Choroid plexus epithelial cell (primary cell): Measurements from ENCODE around the gene CCT3.

Source experiments
- DNase-seq: peaks from one replicate; pipeline ENCODE4 v3.0.0-alpha.2; 2010; ENCODE audit warnings: low read depth
- H3K4me3 ChIP-seq: 2 replicates; pipeline ENCODE4 v1.5.1; 2011; ENCODE audit warnings: low read depth, mild to moderate bottlenecking, control low read depth, low read length, moderate library complexity
- CTCF ChIP-seq: conservative IDR thresholded peaks from 2 replicates; pipeline ENCODE4 v1.5.1; 2011; ENCODE audit warnings: low read depth, mild to moderate bottlenecking, control low read depth, inconsistent platforms, low read length, moderate library complexity

Gene CCT3

GRCh38 chr1:156286061-156286460 lies 52.0 kb downstream of the CCT3 start:
- no peak overlapping the region for H3K4me3 ChIP-seq
- TF ChIP-seq CTCF = no peak

GRCh38 chr1:156285437-156285836 lies 52.7 kb downstream of the CCT3 start:
- no peak for DNase-seq
- H3K4me3 ChIP-seq = no peak overlapping the region
- no peak for TF ChIP-seq CTCF

More at GRCh38 chr1:156286061-156286460, 52.0 kb downstream of the CCT3 start:
- DNase-seq = no peak

GRCh38 chr1:156284757-156285156 lies 53.3 kb downstream of the CCT3 start:
- DNase-seq = no peak
- H3K4me3 ChIP-seq = no peak overlapping the region
- no peak for TF ChIP-seq CTCF

- no peak for TF ChIP-seq CTCF
- no peak for DNase-seq
- peak within 1 kb of the TSS; percentile 95 for H3K4me3 ChIP-seq
These were observed 54.0 kb downstream of the CCT3 start, which contains the start of gene TMEM79 for GRCh38 chr1:156284112-156284511. TSS of gene TMEM79 (plus strand) at chr1:156284325. CDS start at chr1:156285227, 902 bp downstream.

- peak overlapping the region; percentile 95 for H3K4me3 ChIP-seq
These were observed 54.6 kb downstream of the CCT3 start for GRCh38 chr1:156283521-156283920.

GRCh38 chr1:156282479-156283222 lies 55.4 kb downstream of the CCT3 start, which contains the start of gene SMG5:
TSS of gene SMG5 (minus strand) at chr1:156282825. CDS start at chr1:156282680, 145 bp downstream.
- peak within 1 kb of the TSS; percentile 95 for H3K4me3 ChIP-seq
- no peak for TF ChIP-seq CTCF
- DNase-seq = peak; percentile 99

More at GRCh38 chr1:156283521-156283920, 54.6 kb downstream of the CCT3 start:
- no peak for DNase-seq
- no peak for TF ChIP-seq CTCF
